H1 (cell line): ENCODE results near the gene VASN.

Source experiments
- EZH2 ChIP-seq: fragments of 200-600 bp; sonication (generic); IDR thresholded peaks from 2 replicates; pipeline ENCODE4 v1.7.1; 2012; ENCODE audit warnings: low read depth, mild to moderate bottlenecking, moderate library complexity, low read length, inconsistent platforms; ENCODE audit not compliant: severe bottlenecking
- NRF1 ChIP-seq: IDR thresholded peaks from 2 replicates; pipeline ENCODE4 v1.6.1; 2011; ENCODE audit warnings: mild to moderate bottlenecking, low read depth, low read length, improper control_type of control experiment

DNA sequence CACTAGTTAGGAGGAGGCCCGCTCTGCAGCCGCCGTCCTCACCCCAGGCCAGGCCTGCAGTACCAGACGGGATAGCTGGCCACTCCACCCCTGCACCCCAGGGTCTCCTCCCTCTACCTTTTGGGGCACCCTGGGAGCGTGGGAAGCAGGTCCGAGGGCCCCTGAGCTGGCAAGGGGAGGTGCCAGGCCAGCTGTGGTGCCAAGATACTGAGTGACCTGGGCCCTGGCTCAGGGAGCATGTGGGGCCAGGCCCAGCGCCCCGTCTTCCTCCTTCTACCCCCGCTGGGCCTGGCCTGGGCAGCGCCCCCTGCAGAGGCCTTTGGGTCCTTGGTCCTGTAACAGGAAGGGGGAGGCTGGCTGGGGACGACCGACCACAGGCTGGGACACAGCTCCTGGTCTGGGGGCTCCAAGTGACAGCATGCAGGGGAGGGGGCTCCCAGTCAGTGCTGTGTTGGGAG, 33.5 kb upstream of the VASN start:
- TF ChIP-seq NRF1, result no peak
- TF ChIP-seq EZH2, result no peak
